Mammary epithelial cell (primary cell): ENCODE measurements around the gene DNAJC16.

Source experiments
- CTCF ChIP-seq, 2 donors: IDR thresholded peaks in 1 of 2; conservative IDR thresholded peaks in 1 of 2; 2 replicates each; pipeline ENCODE4 v1.5.1; 2011 to 2012; ENCODE audit warnings: inconsistent platforms in 2 of 2, low read length in 2 of 2, mild to moderate bottlenecking in 2 of 2, control low read depth in 1 of 2, low read depth in 1 of 2; ENCODE audit not compliant: insufficient read depth in 1 of 2; ENCODE audit errors: extremely low read depth in 1 of 2
- EZH2 ChIP-seq: IDR thresholded peaks from 2 replicates; pipeline ENCODE4 v1.6.1; 2012; ENCODE audit warnings: low read length, inconsistent platforms, borderline replicate concordance

- TF ChIP-seq CTCF (conservative IDR thresholded peaks at IDR 0.05 in 1 of 2, IDR thresholded peaks at IDR 0.05 in 1 of 2; ENCODE audit: extremely low read depth in 1 of 2, insufficient read depth in 1 of 2, low read depth in 1 of 2, low read length in 2 of 2) = no peak
- no peak for TF ChIP-seq EZH2
These were observed 14.7 kb downstream of the DNAJC16 start for GRCh38 chr1:15541231-15541792.
